Thymus (tissue), 11 donors: ENCODE measurements around the gene SAMD4B. TPM values are rescaled to one million over a fixed set of nuclear protein-coding genes. Genes with fewer than 3 reads are reported as not detected.
"Not testable (repeated sequence)": the region's sequence is repeated elsewhere in the genome, so short reads cannot be mapped to it uniquely, and the experiment has no call there.

Experiments used
- DNase-seq, 9 donors: peaks; one replicate each; pipeline ENCODE4 v3.0.0-alpha.2; 2013; ENCODE audit warnings: low spot score in 9 of 9, low read depth in 6 of 9, missing footprints in 1 of 9
- H3K27ac ChIP-seq, 2 donors: one replicate each; pipeline ENCODE4 v1.5.1; 2013; ENCODE audit warnings: control low read depth in 1 of 2, low read depth in 1 of 2, low read length in 1 of 2, mild to moderate bottlenecking in 1 of 2, moderate library complexity in 1 of 2
- H3K27me3 ChIP-seq, 2 donors: one replicate each; pipeline ENCODE4 v1.5.1; 2013; ENCODE audit warnings: low read length in 1 of 2; ENCODE audit not compliant: control insufficient read depth in 2 of 2, insufficient read depth in 1 of 2
- H3K36me3 ChIP-seq, 2 donors: one replicate each; pipeline ENCODE4 v1.5.1; 2013; ENCODE audit warnings: low read length in 1 of 2, mild to moderate bottlenecking in 1 of 2, moderate library complexity in 1 of 2; ENCODE audit not compliant: control insufficient read depth in 2 of 2, insufficient read depth in 2 of 2
- H3K4me1 ChIP-seq, 2 donors: one replicate each; pipeline ENCODE4 v1.5.1; 2013; ENCODE audit warnings: low read length in 2 of 2; ENCODE audit not compliant: control insufficient read depth in 2 of 2, insufficient read depth in 2 of 2
- H3K4me3 ChIP-seq, 2 donors: one replicate each; pipeline ENCODE4 v1.5.1; 2013; ENCODE audit warnings: low read length in 2 of 2, control low read depth in 1 of 2, mild to moderate bottlenecking in 1 of 2
- H3K9me3 ChIP-seq, 2 donors: one replicate each; pipeline ENCODE4 v1.5.1; 2013; ENCODE audit warnings: low read length in 1 of 2, mild to moderate bottlenecking in 1 of 2; ENCODE audit not compliant: control insufficient read depth in 2 of 2, insufficient read depth in 1 of 2
- WGBS: extraction: QIAGEN DNeasy Blood & Tissue Kit; methylation state at CpG from one replicate; pipeline ENCODE4 v1.1.7; 2013; 5-methylcytosine and 5-hydroxymethylcytosine counted together
- polyA plus RNA-seq: library from polyadenylated mRNA; stranded (reverse); fragments of 200-250 nt; gene quantifications from one replicate; pipeline ENCODE4 v1.2.3, GENCODE V29; 2013
- total RNA-seq: library from RNA; stranded (reverse); fragments of 120-200 nt; gene quantifications from one replicate; pipeline ENCODE4 v1.2.4, GENCODE V29; 2013
- donor health status: healthy.

SAMD4B gene
- total and polyA plus RNA-seq, 2 donors = 11.7 to 64.9 TPM

DNA sequence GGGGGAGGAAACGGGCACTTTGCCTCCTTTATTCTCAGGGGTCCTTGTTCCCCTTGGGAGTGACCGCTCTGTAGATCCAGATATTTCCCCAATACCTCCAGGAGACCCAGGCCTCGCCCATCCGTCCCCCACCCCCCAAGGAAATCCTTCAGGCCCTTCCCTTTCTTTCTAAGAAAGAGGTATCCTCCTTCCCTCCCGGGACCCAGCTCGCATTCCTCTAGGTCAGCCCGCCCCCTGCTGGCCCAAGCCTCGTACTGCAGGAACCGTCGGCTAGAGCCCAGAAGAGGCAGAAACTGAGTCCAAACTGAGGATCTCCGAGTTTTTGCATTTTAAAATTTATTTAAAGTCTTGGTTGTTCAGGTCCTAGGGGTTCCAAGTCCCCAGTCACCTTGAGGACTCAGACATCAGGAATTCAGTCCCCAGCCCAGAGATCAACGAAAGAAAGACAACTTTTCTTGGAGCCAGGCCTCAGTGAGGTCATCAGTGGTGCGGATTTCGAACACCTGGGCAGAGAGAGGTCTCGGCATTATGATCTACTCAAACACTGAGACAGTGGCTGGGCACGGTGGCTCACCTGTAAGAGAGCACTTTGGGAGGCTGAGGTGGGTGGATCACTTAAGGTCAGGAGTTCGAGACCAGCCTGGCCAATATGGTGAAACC lies 14.0 kb upstream of the SAMD4B start:
- H3K27ac ChIP-seq = no peak overlapping the region
- 51% methylated on average over 17 of the region's 17 CpGs for WGBS
- H3K4me1 ChIP-seq = peaks cover 4 to 9% of the 10 kb centered on the region in 2 donors
- no peak overlapping the region for H3K4me3 ChIP-seq
- H3K27me3 ChIP-seq = no peaks in the 10 kb centered on the region
- H3K9me3 ChIP-seq = no peaks in the 10 kb centered on the region
- peak in 5 of 9 donors; percentile 53 to 74 (median 60) for DNase-seq
- peaks cover 47 to 64% of the 10 kb centered on the region in 2 donors for H3K36me3 ChIP-seq

DNA sequence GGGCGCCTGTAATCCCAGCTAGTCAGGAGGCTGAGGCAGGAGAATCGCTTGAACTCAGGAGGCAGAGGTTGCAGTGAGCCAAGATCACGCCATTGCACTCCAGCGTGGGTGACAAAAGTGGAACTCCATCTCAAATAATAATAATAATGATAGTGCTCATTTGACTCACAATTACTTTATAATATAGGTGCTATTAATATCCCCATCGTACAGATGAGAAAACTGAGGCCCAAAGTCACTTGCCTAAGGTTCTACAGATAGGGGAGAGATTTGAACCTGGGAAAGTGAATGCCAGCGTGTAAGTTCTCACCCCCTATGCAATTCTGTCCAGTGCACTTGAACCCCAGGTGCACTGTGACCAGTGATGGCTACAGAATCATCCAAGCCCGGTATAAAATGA lies 12.3 kb upstream of the SAMD4B start:
- Histone ChIP-seq H3K36me3 (peaks cover 47 to 66% of the 10 kb centered on the region in 2 donors), H3K27ac (no peak overlapping the region), H3K4me1 (peaks cover 11 to 21% of the 10 kb centered on the region in 2 donors), H3K27me3 (no peaks in the 10 kb centered on the region), H3K4me3 (no peak overlapping the region), H3K9me3 (no peaks in the 10 kb centered on the region)
- no peak for DNase-seq
- 98% methylated on average over 7 of the region's 7 CpGs for WGBS

DNA sequence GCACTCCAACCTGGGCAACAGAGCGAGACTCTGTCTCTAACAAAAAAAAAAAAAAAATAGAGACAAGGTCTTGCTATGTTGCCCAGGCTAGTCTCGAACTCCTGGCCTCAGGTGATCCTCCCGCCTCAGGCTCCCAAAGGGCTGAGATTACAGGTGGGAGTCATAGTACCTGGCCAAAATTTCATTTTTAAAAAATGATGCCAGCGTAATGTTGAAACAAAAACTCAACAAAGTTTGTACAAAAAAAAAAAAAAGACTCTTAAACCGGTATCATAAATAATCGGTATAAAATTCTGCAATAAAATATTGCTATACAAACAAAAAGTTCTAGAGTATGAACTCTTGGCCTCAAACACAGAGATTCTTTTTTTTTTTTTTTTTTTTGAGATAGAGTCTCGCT lies 9.9 kb upstream of the SAMD4B start:
- Histone ChIP-seq H3K27me3 (no peaks in the 10 kb centered on the region), H3K36me3 (peaks cover 38 to 51% of the 10 kb centered on the region in 2 donors), H3K4me1 (peaks cover 16 to 34% of the 10 kb centered on the region in 2 donors), H3K4me3 (no peak overlapping the region), H3K9me3 (peaks cover 0 to under 1% of the 10 kb centered on the region in 2 donors), H3K27ac (no peak overlapping the region)
- WGBS = 90% methylated on average over 7 of the region's 7 CpGs
- no peak for DNase-seq

DNA sequence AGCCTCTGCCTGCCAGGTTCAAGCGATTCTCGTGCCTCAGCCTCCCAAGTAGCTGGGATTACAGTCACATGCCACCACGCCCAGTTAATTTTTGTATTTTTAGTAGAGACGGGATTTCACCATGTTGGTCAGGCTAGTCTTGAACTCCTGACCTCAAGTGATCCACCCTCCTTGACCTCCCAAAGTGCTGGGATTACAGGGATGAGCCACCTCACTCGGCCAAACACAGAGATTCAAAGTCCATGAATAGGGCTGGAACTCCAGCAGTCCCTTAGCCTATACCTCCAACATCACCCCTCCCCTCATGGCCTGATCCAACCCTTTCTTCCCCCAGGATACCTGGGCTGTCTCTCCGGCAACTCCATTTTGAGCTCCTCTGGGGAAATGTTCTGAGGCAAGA lies 9.5 kb upstream of the SAMD4B start:
- H3K9me3 ChIP-seq, H3K27ac ChIP-seq, H3K27me3 ChIP-seq, DNase-seq, H3K4me3 ChIP-seq: not testable (repeated sequence)
- peaks cover 15 to 37% of the 10 kb centered on the region in 2 donors for H3K4me1 ChIP-seq
- H3K36me3 ChIP-seq = peaks cover 34 to 47% of the 10 kb centered on the region in 2 donors
- 95% methylated on average over 6 of the region's 6 CpGs for WGBS

DNA sequence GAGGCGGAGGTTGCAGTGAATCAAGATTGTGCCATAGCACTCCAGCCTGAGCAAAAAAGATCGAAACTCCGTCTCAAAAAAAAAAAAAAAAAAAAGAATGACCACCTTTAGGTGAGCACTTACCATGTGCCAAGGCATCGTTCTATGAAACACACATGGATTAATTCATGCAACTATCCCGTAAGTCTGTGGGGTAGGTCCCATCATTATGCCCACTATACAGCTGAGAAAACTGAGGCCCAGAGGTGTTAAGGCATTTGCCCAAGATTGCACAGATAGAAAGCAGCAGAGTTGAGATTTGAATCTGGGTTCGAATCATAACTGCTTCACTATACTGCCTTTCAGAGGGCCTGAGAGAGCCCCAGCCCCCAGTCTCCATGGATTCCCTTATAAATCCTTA lies 8.7 kb upstream of the SAMD4B start:
- Histone ChIP-seq H3K27ac (no peak overlapping the region), H3K4me3 (no peak overlapping the region), H3K4me1 (peaks cover 12 to 39% of the 10 kb centered on the region in 2 donors), H3K27me3 (no peaks in the 10 kb centered on the region), H3K9me3 (peaks cover 0 to 4% of the 10 kb centered on the region in 2 donors), H3K36me3 (peaks cover 27 to 39% of the 10 kb centered on the region in 2 donors)
- 96% methylated on average over 6 of the region's 6 CpGs for WGBS
- DNase-seq = no peak

DNA sequence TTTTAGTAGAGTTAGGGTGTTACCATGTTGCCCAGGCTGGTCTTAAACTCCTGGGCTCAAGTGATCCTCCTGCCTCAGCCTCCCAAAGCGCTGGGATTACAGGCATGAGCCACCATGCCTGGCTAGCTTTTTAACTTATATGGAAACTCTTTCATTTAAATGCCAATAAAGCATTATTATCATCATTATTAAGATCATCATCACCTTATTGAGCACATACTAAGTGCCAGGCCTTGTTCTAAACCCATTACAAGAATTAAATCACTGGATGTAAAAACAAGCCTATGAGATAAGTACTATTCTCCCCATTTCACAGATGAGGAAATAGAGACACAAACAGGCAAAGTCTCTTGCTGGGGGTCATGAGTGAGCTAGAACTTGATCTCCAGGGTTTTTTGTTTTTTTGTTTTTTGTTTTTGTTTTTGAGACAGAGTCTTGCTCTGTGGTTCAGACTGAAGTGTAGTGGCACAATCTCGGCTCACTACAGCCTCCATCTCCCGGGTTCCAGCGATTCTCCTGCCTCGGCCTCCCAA lies 7.7 kb upstream of the SAMD4B start:
- H3K4me1 ChIP-seq = peaks cover 12 to 39% of the 10 kb centered on the region in 2 donors

DNA sequence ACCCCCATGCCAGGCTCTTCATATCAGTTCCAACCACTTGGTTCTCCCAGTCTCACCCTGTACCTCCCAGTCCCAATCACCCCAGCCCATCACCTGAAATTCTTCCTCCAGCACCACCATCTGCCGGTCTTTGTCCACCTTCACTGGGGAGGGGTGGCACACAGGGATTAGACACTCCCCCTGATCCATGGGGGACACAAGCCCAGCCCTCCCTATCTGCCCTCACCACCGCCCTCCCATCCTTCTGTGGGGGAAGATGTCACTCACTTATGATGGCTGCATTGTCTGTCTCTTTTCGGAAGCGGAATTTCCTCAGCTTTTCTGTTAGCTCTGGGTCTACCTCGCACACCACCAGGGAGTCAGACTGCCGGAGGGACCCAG lies 7.1 kb upstream of the SAMD4B start:
- peaks cover 16 to 26% of the 10 kb centered on the region in 2 donors for H3K36me3 ChIP-seq
- peak overlapping the region; percentile 86 to 90 for H3K4me3 ChIP-seq
- peaks cover 0 to 4% of the 10 kb centered on the region in 2 donors for H3K9me3 ChIP-seq
- H3K4me1 ChIP-seq = peaks cover 18 to 42% of the 10 kb centered on the region in 2 donors
- no peaks in the 10 kb centered on the region for H3K27me3 ChIP-seq
- DNase-seq = peak in 4 of 9 donors; percentile 32 to 51 (median 42)
- H3K27ac ChIP-seq = peak overlapping the region; percentile 98 to 99
- WGBS = 1% methylated on average over 6 of the region's 6 CpGs

More for the DNA sequence above, 7.7 kb upstream of the SAMD4B start:
- no peak for DNase-seq
- peak overlapping the region; percentile 86 to 90 for H3K4me3 ChIP-seq
- WGBS = 86% methylated on average over 5 of the region's 5 CpGs
- H3K27me3 ChIP-seq = no peaks in the 10 kb centered on the region
- peak overlapping the region; percentile 98 to 99 for H3K27ac ChIP-seq
- H3K36me3 ChIP-seq = peaks cover 17 to 29% of the 10 kb centered on the region in 2 donors
- peaks cover 0 to 4% of the 10 kb centered on the region in 2 donors for H3K9me3 ChIP-seq

DNA sequence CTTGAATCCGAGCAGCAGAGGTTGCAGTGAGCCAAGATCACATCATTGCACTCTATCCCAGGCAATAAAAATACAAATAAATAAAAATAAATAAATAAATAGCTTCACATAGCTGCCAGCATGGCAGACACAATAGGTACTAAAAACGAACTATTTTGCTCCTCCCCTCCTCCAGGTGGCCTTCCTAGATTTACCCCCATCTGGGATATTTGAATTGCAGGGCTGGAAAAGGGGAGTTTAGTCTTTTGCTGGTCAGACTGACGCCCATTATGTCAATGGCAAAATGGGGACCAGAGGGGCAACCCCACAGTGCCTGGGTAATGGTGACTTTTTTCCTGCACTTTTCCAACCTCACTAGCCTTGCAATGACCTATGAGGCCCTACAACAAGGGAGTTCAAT lies 5.7 kb upstream of the SAMD4B start:
- H3K27me3 ChIP-seq = no peaks in the 10 kb centered on the region
- DNase-seq = no peak
- H3K4me1 ChIP-seq = peaks cover 21 to 51% of the 10 kb centered on the region in 2 donors
- peak overlapping the region in 1 of 2 donors; percentile 90 for H3K4me3 ChIP-seq
- H3K36me3 ChIP-seq = peaks cover 7 to 15% of the 10 kb centered on the region in 2 donors
- peak overlapping the region; percentile 98 to 99 for H3K27ac ChIP-seq
- WGBS = 84% methylated on average over 3 of the region's 3 CpGs
- peaks cover 0 to 4% of the 10 kb centered on the region in 2 donors for H3K9me3 ChIP-seq

DNA sequence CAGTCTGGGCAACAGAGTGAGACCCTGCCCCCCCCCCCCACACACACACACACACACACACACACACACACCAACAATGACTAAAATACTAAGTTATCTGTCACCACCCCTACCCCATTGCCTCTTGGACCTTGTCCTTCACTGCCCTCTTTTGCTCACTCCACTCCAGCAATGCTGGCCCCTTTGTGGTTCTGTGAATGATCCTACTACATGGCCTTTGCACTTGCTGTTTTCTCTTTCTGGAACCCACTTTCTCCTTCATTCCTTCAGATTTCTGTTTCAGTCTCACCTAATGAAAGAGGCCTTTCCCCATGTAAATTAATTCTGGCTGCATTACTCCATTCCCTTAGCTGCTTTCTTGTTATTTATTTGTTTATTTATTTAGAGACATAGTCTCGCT lies 2.5 kb upstream of the SAMD4B start:
- H3K27me3 ChIP-seq = no peaks in the 10 kb centered on the region
- WGBS = 98% methylated on average over 1 of the region's 1 CpG
- H3K27ac ChIP-seq = no peak overlapping the region
- H3K4me1 ChIP-seq = peaks cover 28 to 47% of the 10 kb centered on the region in 2 donors
- no peak overlapping the region for H3K4me3 ChIP-seq
- no peak for DNase-seq
- no peaks in the 10 kb centered on the region for H3K36me3 ChIP-seq
- H3K9me3 ChIP-seq = peaks cover 0 to 4% of the 10 kb centered on the region in 2 donors
